SK-MEL-5 (cell line): ENCODE measurements around the gene ACSS2. TPM values are rescaled to one million over a fixed set of nuclear protein-coding genes. Genes with fewer than 3 reads are reported as not detected.
"Not testable (repeated sequence)": the region's sequence is repeated elsewhere in the genome, so short reads cannot be mapped to it uniquely, and the experiment has no call there.

Experiments used
- DNase-seq: peaks from one replicate; pipeline ENCODE4 v3.0.0-alpha.2; 2016; ENCODE audit warnings: low read depth, low spot score
- in situ Hi-C: cut with HindIII; loops from 2 replicates; pipeline ENCODE4 v1.10.0; 2016; ENCODE audit warnings: low sequenced_read_pairs, high pct_unique_total_duplicates, low pct_unique_long_range_greater_than_20kb
- total RNA-seq: library from RNA; depleted of rRNA; stranded (reverse); fragments of >200 nt; shearing (Covaris generic); gene quantifications from 2 replicates; pipeline ENCODE4 v1.2.3, GENCODE V29; 2014

ACSS2 gene
- total RNA-seq, 1 experiment from 2014 or later, result 35.7 TPM

DNA sequence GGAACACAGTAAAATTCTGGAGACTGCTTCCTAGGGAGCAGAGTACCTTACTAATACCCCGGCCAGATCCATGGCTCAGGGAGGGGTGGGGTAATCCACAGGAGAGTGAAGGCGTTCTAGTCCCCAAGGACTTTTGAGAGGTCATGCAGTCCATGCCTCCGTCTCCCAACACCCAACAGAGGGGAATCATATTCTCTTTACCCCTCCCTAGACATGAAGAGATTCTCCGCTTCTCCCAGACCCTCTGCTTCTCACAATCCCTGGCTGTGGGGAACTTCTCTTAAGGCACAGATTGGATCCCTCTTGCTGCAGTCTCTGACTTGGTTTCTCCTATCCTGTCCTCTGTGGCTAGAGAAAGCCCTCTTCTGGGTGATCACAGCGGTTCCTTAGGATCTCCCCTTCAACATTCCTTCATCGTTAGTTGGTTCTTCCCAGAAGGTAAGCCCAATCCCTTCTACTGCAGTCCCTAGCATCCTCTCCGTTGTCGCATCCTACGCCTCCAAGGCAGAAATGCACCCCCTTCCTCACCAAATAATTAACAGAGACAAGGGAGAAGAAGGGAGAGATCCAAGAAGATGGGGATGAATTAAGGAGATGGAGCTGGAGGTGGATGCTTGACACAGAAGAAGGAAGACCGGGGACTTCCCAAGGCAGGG, 4.3 kb upstream of the ACSS2 start:
- no peak for DNase-seq
- in situ Hi-C loops, result no loop called here

- in situ Hi-C loops, result no loop called here
- peak; percentile 78 for DNase-seq
These were observed 3.7 kb upstream of the ACSS2 start, which contains the start of gene GGT7 for GRCh38 chr20:34872622-34873224. Gene GGT7 (minus strand): TSS chr20:34872856. CDS start chr20:34872815, 41 bp downstream.

DNA sequence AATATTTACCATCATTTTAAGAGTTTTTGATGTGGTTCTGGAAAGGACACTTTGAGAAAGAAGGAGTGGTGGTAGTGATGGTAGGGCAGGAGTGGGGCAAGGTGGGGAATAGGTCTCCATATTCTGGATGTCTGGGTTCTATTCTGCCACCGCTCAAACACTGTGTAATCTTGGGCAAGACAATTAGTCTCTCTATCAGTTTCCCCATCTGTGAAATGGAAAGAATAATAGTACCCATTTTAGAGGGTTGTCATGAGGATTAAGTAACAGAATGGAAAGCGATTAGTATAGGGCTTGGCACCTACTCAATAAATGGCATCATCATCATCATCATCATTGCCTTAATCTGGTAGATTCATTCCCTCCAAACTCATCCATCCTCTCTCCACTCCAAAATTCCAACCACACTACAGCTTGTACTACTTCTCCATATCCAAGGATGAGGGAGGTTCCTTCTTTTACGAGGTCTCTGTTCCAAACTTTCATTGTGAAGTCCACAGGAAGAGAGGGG, 2.8 kb upstream of the ACSS2 start:
- DNase-seq, result no peak
- in situ Hi-C loops, result no loop called here

- in situ Hi-C loops, result no loop called here
- DNase-seq, result peak; percentile 95
These were observed 2.2 kb upstream of the ACSS2 start for GRCh38 chr20:34874094-34874654.

- in situ Hi-C loops, result no loop called here
- peak; percentile 99 for DNase-seq
These were observed 588 bp upstream of the ACSS2 start for GRCh38 chr20:34875642-34876405.

DNA sequence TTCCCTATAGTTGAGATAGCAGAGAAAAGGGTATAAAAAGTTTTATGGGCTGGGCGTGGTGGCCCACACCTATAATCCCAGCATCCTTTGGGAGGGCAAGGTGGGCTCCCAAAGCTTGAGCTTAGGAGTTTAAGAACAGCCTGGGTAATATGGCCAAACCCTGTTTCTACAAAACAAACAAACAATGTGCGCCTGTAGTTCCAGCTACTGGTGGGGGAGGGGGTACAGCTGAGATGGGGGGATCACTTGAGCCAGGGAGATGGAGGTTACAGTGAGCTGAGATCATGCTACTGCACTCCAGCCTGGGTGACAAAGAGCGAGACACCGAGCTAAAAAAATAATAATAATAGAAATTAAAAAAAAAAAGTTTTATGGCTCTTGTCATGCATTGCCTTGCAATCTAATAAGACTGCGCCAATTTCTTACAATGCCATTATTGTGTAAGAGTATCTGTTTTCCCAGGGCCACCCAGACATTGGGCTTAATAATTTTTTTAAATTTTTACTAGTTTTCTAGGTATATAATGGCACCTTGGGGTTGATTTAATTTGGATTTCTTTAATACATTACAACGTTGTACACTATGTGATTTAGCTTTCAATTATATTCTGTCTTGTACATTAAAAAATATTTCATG, 3.9 kb downstream of the ACSS2 start:
- DNase-seq, result no peak
- in situ Hi-C loops, result no loop called here

GRCh38 chr20:34880971-34881370, 4.6 kb downstream of the ACSS2 start:
- in situ Hi-C loops, DNase-seq: not testable (repeated sequence)

- in situ Hi-C loops, result no loop called here
- DNase-seq, result no peak
These were observed 5.3 kb downstream of the ACSS2 start for GRCh38 chr20:34881689-34882088.

- in situ Hi-C loops, result no loop called here
- no peak for DNase-seq
These were observed 6.8 kb downstream of the ACSS2 start for GRCh38 chr20:34883087-34883688.

GRCh38 chr20:34883809-34884208, 7.4 kb downstream of the ACSS2 start:
- DNase-seq, result no peak
- in situ Hi-C loops, result no loop called here

GRCh38 chr20:34884260-34884659, 7.8 kb downstream of the ACSS2 start:
- no peak for DNase-seq
- in situ Hi-C loops, result no loop called here

DNA sequence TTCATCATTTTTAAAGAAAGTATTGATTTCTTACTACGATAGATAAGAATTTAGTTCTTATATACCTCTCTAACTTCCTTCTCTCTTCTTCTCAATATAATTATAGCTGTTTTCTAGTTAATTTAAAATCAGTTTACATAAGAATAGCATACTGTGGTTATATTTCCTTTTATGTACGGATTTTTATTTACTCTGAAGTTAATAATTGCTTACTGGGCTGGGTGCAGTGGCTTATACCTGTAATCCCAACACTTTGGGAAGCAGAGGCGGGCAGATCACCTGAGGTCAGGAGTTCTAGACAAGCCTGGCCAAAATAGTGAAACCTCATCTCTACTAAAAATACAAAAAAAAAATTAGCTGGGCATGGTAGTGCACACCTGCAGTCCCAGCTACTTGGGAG, 9.7 kb downstream of the ACSS2 start:
- in situ Hi-C loops, result no loop called here
- no peak for DNase-seq

- in situ Hi-C loops, result no loop called here
- no peak for DNase-seq
These were observed 10.6 kb downstream of the ACSS2 start for GRCh38 chr20:34887023-34887422.

DNA sequence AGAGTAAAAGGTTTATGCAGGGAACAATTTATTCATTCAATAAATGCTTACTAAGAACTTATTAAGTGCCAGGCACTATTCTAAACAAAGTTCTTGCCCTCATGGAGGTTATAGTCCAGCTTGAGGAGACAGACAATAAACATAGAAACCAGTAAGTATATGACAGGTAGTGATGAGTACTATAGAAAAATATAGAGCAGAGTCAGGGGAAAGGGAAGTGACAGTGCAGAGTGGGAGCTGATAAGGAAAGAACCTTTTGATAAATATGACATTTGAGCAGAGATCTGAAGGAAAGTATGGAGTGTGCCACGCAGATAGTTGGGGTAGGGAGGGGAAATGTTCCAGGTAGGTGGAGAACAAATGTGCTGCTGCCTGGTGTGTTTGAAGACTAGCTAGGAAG, 12.1 kb downstream of the ACSS2 start:
- in situ Hi-C loops, result no loop called here
- no peak for DNase-seq

DNA sequence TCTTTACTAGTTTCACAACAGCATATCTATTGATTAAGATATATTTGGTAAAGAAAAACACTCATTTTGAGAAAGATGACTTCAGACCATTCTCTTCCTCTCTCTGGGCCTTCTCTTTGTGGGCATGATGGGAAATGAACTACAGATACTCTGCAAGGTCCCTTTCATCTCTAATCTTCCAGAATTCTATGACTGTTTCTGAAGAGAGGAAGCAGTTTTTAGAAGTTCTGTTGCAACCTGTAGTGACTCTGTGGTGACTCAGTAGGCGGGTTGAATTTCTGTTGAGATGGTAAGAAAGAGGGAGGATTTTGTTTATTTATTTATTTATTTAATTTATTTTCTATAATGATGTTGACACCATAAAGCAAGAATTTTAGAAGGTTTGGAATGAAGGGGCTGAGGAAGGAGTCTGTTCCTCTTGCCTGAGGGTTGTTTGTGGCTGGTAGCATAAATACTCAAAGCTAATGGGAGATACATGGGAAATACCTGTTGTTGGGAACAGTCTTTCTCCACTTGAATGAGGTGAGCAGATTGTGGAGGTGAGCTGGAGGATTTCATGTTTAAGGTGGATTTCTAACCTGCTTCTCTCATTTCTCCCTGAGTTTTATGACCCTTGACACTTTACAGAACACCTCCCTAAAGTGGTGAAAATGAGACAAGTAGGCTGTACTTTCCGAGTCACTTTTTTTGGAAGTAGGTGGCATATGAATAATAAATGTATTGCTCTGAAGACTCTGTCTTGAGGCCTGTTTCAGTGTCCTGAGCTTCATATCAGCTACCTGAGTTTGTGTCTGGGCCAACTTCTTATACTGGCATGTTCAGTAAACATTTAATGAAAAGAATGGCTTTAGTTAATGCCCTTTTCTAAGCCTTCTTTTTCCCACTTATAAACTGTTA, 15.0 kb downstream of the ACSS2 start:
- DNase-seq, result no peak
- in situ Hi-C loops, result no loop called here

- in situ Hi-C loops, result no loop called here
- DNase-seq, result no peak
These were observed 16.3 kb downstream of the ACSS2 start for GRCh38 chr20:34892671-34893070.

DNA sequence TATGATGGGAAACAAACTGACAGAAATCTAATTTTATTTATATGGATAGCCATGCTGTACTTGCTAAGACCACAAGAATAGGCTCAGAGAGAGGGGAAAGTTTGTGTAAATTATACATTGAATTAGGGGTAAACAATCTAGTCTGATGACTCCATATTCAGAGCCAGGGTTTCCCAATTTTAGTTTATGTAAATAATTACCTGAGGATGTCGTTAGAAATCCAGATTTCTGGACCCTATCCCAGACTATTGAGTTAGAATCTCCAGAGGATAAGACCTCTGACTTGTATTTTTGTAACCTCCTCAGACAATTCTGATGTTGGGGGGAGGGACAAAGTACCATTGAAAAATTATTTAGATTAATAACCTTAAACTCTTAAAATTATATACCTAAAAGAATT, 18.3 kb downstream of the ACSS2 start:
- DNase-seq, result no peak
- in situ Hi-C loops, result no loop called here
